Effector memory CD8-positive, alpha-beta T cell (primary cell): ENCODE data around the gene DNAJC6.
"Not testable (repeated sequence)": the region's sequence is repeated elsewhere in the genome, so short reads cannot be mapped to it uniquely, and the experiment has no call there.

Source experiments
- ATAC-seq: fragments of 150-1000 bp; cut with Tn5 transposase; replicated peaks from 2 replicates; pipeline ENCODE4 v1.10.0; 2021; ENCODE audit warnings: mild to moderate bottlenecking, moderate library complexity
- DNase-seq, 3 experiments: peaks; one replicate each; pipeline ENCODE4 v3.0.0; 2021
- H3K27ac Mint-ChIP-seq, 2 donors: one replicate each; pipeline ENCODE4 v1.8.0; 2022; ENCODE audit warnings: mild to moderate bottlenecking in 2 of 2, mixed read lengths in 2 of 2, moderate library complexity in 2 of 2
- H3K27me3 Mint-ChIP-seq, 2 donors: one replicate each; pipeline ENCODE4 v1.8.0; 2022; ENCODE audit warnings: mixed read lengths in 2 of 2
- H3K36me3 Mint-ChIP-seq: one replicate; pipeline ENCODE4 v1.8.0; 2022; ENCODE audit warnings: mild to moderate bottlenecking, moderate library complexity, mixed read lengths; ENCODE audit not compliant: insufficient read depth
- H3K4me1 Mint-ChIP-seq, 2 donors: one replicate each; pipeline ENCODE4 v1.8.0; 2022; ENCODE audit warnings: low read depth in 2 of 2, mixed read lengths in 2 of 2
- H3K4me3 Mint-ChIP-seq, 2 donors: one replicate each; pipeline ENCODE4 v1.8.0; 2022; ENCODE audit warnings: mild to moderate bottlenecking in 2 of 2, mixed read lengths in 2 of 2, moderate library complexity in 2 of 2
- H3K9me3 Mint-ChIP-seq, 2 donors: one replicate each; pipeline ENCODE4 v1.8.0; 2022; ENCODE audit warnings: mixed read lengths in 2 of 2

DNAJC6 gene

DNA sequence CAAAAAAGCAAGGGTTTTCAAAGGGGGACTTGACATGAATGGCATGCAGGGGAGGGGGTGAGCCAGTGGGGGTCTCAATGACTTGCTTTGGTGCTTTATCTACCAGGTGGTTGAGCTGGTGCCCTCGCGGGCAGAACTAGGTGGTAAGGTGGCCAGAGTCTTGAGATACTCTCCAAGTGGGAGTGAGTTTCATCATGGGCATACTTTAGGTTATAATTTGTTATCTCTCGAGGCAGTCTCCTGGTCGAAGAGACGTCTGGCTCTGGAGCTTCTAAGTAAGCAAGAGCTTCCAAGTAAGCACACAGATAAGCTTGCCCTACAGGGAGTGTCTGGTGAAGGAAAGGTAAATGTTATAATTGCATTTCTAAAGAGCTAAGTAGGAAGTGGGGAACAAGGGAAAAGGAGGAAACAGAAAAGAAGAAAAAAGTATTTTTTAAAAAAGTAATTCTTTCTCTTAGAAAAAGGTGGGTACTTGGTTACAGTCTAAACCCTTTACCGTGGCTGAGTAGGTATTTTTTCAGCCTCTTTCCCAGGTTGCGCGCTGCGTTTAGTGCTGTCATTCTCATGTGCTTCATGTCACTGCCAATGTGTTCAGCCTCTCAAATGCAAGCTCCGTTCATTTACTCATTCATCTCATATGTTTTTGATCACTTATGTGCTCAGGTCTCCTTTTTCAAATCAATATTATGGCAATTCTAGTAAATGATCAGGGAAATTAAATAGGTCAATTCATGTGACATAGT lies 31.6 kb upstream of the DNAJC6 start:
- Mint-ChIP-seq H3K27me3 (peaks cover 0 to 23% of the 10 kb centered on the region in 2 donors), H3K4me3 (no peak overlapping the region), H3K4me1 (no peaks in the 10 kb centered on the region), H3K36me3 (no peaks in the 10 kb centered on the region), H3K27ac (no peak overlapping the region), H3K9me3 (no peaks in the 10 kb centered on the region)
- ATAC-seq (no peak), DNase-seq (no peak)

DNA sequence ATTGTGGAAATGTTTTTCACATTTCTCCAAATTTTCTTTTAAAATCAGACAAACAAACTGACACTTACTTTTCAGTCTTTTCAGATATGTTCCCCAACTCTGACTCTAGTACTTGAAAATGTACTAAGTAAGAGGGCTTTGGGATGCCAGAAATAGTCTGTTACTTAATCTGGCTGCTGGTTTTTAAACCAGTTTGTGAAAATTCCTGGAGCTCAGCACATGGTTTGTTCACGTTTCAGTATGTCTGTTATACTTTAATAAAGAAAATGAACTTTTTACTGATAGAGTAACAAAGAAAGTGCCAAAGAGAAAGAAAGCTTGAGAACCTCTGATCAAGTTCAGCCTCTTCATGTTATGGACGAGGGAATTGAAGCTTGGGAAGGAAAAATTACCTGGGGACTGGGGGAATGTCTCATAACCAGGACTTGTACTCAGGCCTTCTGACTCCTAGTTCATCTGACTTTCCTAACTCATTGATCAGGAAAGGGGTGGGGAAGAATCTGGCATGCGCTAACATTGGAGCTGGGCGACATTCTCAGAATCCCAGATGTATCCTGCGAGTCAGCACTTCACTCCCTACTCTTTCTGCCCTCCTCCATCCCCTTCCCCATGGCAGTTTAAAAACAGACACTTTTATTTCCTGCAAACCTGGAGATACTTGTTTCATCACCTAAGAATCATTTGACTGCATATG lies 30.8 kb upstream of the DNAJC6 start:
- DNase-seq (no peak), ATAC-seq (no peak)
- Mint-ChIP-seq H3K36me3 (no peaks in the 10 kb centered on the region), H3K27ac (no peak overlapping the region), H3K9me3 (no peaks in the 10 kb centered on the region), H3K27me3 (peaks cover 0 to 23% of the 10 kb centered on the region in 2 donors), H3K4me3 (no peak overlapping the region), H3K4me1 (no peaks in the 10 kb centered on the region)

DNA sequence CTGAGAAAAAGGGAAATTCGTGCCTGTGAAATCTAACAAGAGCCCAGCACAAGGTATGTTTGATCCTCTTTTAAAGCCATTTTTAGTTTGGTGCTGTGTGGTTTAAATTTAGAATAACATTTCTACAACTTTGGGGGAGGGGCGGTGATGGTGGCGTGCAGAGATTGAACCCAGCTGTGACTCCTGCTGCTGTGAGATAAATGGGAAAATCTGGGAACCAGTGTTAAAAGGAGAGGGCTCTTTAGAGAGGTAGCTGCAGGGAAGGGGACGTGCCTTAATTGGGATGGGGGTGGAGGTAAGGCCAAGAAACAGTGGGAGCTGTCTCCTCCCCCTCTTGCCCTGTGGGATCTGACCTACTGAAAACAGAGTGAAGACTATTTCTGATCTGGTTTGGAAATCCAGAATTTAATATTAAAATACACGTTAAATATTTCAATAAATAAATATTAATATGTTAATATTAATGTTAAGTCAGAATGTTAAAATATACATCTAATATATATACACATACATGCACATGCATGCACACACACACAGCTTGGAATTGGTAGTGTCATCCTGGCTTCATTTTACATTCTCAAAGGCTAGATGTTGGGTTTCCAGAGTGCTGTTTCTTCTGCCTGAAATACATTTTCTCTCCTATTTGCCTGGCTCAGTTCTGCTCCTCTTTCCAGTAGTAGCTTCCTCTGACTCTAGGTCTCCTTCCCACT lies 30.1 kb upstream of the DNAJC6 start:
- Mint-ChIP-seq H3K9me3 (no peaks in the 10 kb centered on the region), H3K4me1 (no peaks in the 10 kb centered on the region), H3K4me3 (no peak overlapping the region), H3K36me3 (no peaks in the 10 kb centered on the region), H3K27ac (no peak overlapping the region), H3K27me3 (peaks cover 0 to 23% of the 10 kb centered on the region in 2 donors)
- DNase-seq (no peak), ATAC-seq (no peak)

DNA sequence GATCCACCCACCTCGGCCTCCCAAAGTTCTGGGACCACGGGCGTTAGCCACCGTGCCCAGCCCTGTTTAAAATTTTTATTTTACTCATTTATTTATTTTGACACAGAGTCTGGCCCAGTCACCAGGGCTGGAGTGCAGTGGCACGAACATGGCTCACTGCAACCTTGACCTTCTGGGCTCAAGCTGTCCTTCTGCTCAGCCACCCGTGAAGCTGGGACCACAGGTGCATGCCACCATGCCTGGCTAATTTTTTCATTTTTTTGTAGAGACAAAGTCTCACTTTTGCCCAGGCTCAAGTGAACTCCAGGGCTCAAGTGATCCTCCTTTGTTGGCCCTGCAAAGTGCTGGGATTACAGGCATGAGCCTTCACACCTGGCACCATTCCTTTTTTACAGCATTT lies 27.5 kb upstream of the DNAJC6 start:
- ATAC-seq = no peak
- Mint-ChIP-seq H3K36me3 (no peaks in the 10 kb centered on the region), H3K9me3 (no peaks in the 10 kb centered on the region), H3K27ac (no peak overlapping the region), H3K4me1 (no peaks in the 10 kb centered on the region), H3K27me3 (peaks cover 0 to 9% of the 10 kb centered on the region in 2 donors), H3K4me3 (no peak overlapping the region)
- no peak for DNase-seq

DNA sequence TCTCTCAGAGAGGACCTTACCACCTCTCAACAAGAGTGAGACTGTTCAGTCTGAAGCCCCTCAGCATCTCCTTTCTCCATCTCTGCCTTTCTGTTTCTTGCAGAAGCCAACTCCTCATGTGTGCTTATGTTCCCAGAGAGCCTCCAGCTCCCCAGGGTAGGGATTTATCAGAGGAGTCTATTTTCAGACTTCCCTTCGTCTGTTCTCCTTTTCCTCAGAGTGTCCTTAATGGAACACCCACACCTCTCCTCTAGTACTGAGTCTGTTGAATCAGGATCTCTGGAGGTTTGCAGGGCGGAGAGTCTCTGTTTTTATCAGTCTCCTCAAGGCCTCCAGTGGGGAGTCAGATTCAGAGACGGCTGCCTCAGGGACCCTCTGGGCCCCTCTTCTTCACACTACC lies 25.1 kb upstream of the DNAJC6 start:
- H3K4me3 Mint-ChIP-seq = no peak overlapping the region
- no peak for DNase-seq

DNA sequence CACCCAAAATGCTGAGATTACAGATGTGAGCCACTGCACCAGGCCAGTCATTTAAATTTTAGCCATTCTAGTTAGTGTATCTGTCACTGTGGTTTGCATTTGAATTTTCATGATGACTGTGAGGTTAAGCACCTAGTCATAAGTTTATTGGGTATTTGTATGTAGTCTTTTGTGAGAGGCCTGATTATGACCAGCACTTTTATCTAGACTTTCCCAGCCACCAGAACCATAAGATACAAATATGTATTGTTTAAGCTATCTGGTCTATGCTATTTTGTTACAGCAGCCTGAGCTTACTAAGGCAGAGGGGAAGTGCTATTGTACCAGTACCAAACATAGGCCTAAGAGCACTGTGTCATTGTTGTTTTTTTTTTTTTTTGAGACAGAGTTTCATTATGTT lies 19.9 kb upstream of the DNAJC6 start:
- Mint-ChIP-seq H3K4me1 (no peaks in the 10 kb centered on the region), H3K27ac (no peak overlapping the region), H3K36me3 (no peaks in the 10 kb centered on the region), H3K9me3 (no peaks in the 10 kb centered on the region), H3K4me3 (no peak overlapping the region), H3K27me3 (no peaks in the 10 kb centered on the region)
- ATAC-seq = no peak
- no peak for DNase-seq

More for the DNA sequence above, 25.1 kb upstream of the DNAJC6 start:
- Mint-ChIP-seq H3K36me3 (no peaks in the 10 kb centered on the region), H3K27me3 (no peaks in the 10 kb centered on the region), H3K9me3 (no peaks in the 10 kb centered on the region), H3K27ac (no peak overlapping the region), H3K4me1 (no peaks in the 10 kb centered on the region)
- no peak for ATAC-seq

DNA sequence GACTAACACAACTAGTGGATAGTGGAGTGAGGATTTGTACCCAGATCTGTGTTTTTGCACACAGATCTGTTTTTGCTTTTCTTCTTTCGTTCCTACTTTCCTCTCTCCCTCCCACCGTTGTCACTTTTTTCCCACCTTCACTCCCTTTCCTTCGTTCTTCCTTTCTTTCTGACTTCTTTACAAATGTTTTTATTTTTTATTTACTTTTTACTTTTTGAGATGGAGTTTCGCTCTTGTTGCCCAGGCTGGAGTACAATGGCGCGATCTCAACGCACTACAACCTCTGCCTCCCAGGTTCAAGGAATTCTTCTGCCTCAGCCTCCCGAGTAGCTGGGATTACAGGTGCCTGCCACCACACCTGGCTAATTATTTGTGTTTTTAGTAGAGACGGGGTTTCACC lies 17.5 kb upstream of the DNAJC6 start:
- DNase-seq, H3K4me3 Mint-ChIP-seq, H3K27ac Mint-ChIP-seq, H3K9me3 Mint-ChIP-seq, H3K27me3 Mint-ChIP-seq, H3K36me3 Mint-ChIP-seq, ATAC-seq, H3K4me1 Mint-ChIP-seq: not testable (repeated sequence)

DNA sequence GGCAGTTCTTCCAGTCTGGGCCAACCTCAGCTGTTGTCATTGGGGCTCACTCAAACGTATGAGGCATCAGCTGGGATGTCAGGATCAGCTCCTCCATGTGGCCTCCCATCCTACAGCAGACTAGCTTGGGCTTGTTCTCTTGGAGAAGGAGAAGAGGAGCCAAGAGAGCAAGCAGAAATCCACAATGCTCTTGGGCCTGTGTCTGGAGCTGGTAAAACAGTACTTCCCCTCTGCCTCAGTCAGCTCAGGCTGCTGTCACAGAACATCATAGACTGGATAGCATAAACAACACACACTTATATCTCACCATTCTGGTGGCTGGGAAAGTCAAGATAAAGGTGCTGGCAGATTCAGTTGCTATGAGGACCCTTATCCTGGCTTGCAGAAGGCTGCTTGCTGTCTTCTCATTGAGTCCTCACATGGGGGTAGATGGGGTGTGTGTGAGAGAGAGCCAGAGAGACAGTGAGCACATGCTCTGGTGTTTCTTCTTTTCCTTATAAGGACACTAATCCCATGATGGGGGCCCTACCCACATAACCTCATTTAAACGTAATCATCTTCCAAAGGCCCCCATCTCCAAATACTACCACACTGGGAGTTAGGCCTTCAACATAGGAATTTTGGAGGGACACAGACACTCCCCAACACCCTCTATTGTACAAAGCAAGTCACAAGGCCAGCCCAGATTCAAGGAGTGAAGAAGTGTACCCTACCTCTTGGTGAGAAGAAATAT lies 16.3 kb upstream of the DNAJC6 start:
- H3K27ac Mint-ChIP-seq = no peak overlapping the region
- H3K4me1 Mint-ChIP-seq = no peaks in the 10 kb centered on the region
- no peak for ATAC-seq
- no peaks in the 10 kb centered on the region for H3K36me3 Mint-ChIP-seq
- peaks cover 0 to 9% of the 10 kb centered on the region in 2 donors for H3K27me3 Mint-ChIP-seq
- no peaks in the 10 kb centered on the region for H3K9me3 Mint-ChIP-seq
- no peak for DNase-seq
- no peak overlapping the region for H3K4me3 Mint-ChIP-seq

DNA sequence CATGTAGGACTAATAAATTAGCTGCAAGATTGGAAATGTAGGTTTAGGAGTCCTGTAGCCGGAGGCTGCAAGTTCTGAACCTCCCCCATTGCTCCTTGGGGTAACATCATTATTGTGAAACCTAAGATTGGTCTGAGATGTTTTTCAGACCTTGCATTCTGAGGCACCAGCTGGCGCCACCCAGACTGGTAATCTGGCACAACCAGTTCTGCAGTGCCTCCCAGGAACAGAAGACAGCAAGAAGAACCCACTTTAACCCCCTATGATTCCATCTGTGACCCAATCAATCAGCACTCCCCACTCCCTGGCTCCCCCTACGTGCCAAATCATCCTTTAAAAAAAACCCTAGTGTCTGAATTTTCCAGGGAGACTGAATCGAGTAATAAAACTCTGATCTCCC lies 11.6 kb upstream of the DNAJC6 start:
- H3K9me3 Mint-ChIP-seq = peaks cover 0 to under 1% of the 10 kb centered on the region in 2 donors
- peaks cover 0 to 9% of the 10 kb centered on the region in 2 donors for H3K27me3 Mint-ChIP-seq
- H3K36me3 Mint-ChIP-seq = no peaks in the 10 kb centered on the region
- no peak overlapping the region for H3K27ac Mint-ChIP-seq
- ATAC-seq = no peak
- no peak for DNase-seq
- no peaks in the 10 kb centered on the region for H3K4me1 Mint-ChIP-seq
- no peak overlapping the region for H3K4me3 Mint-ChIP-seq

DNA sequence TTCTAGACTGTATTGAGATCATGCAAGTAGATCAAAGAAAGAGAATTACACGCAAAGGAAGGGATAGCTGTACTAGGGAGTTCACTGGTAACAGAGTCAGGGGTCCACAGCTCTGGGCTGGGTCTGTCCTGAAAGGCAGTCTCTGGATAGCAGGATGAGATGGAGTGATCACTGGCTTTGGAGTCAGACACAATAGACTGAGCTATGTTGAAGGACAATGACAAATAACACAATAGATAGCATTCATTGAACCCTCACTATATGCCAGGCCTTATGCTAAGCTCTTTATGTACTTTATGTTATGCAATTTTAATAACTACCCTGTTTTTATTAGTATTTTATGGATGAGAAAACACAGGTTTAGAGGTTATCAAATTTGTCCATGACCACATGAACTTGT lies 10.0 kb upstream of the DNAJC6 start:
- Mint-ChIP-seq H3K27me3 (peaks cover 0 to 14% of the 10 kb centered on the region in 2 donors), H3K4me1 (no peaks in the 10 kb centered on the region), H3K4me3 (no peak overlapping the region), H3K9me3 (peaks cover 0 to 2% of the 10 kb centered on the region in 2 donors), H3K36me3 (no peaks in the 10 kb centered on the region), H3K27ac (no peak overlapping the region)
- ATAC-seq (no peak), DNase-seq (no peak)

DNA sequence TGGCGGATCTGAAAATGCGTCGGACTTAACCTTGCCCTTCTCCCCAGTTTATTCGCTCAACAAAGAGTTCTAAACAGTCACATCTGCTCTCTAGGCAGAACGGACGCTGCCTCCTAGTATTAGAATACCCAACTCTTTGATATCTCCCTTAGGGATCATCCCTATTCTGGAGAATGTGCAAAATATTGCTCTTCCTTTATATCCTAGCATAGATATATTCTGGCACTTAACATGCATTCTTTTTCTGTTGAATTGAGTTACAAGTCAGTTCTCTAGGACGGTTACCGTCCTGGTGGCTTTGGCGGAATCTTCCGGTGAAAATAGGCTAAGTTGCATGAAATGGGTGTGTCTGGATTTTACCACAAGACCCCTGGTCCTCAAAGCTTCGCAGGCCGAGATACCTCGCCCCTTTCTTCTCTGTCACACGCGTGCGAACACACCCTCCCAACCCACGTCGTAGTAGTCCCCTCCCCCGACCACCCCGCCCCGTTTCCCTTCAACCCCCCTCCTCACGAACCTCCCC lies 501 bp upstream of the DNAJC6 start:
- H3K27me3 Mint-ChIP-seq = peaks cover 34 to 53% of the 10 kb centered on the region in 2 donors
- H3K4me1 Mint-ChIP-seq = peaks cover 5 to 10% of the 10 kb centered on the region in 2 donors
- H3K9me3 Mint-ChIP-seq = no peaks in the 10 kb centered on the region
- H3K4me3 Mint-ChIP-seq = peak overlapping the region in 1 of 2 donors; percentile 31
- no peak overlapping the region for H3K27ac Mint-ChIP-seq
- DNase-seq (no peak), ATAC-seq (no peak)
- H3K36me3 Mint-ChIP-seq = peaks cover 3% of the 10 kb centered on the region

DNA sequence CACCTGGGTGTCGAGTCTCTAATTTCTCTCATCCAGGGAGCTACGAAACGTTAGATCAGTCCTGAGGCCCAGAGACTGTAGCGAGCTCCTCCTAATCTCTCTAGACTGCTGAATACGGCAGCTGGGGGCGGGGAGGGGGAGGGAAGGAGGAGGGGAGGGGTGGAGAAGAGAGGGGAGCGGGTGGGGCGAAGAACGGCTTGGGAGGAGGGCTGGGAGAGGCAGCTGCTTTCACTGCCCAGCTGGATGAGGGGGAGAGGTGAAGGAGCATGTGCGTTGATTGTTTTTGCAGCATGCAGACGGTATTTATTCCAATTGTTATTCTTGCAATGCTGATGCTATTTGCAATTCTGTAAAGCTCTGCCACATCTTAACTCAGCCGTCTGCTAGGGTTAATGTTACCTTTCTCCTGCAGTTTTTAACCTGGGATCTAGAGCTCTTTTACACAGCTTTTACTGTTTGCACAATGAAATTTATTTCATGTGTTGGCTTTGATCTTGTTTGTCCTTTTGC lies 790 bp downstream of the DNAJC6 start:
- H3K9me3 Mint-ChIP-seq = no peaks in the 10 kb centered on the region
- no peak for ATAC-seq
- H3K27me3 Mint-ChIP-seq = peaks cover 34 to 45% of the 10 kb centered on the region in 2 donors
- no peak for DNase-seq
- H3K27ac Mint-ChIP-seq = no peak overlapping the region
- peaks cover 5 to 10% of the 10 kb centered on the region in 2 donors for H3K4me1 Mint-ChIP-seq
- H3K36me3 Mint-ChIP-seq = peaks cover 3% of the 10 kb centered on the region
- peak overlapping the region in 1 of 2 donors; percentile 66 for H3K4me3 Mint-ChIP-seq

DNA sequence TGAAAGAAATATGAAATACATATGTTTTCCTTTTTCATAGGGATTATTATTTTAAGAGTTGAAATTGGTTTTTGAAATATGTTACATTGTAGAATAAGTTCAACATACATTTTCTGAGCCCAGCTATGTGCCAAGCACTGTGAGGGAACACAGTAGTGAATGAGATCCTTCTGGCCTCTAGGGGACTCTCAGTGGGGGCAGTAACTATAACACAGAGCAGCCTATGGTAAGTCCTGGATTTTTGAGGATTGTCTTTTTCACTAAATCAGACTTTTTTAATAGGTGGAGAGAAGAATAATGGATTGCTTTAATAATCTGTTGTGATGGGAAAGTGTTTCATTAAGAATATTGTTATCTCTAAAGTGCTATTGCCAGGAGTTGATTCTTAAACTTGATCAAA lies 2.4 kb downstream of the DNAJC6 start:
- Mint-ChIP-seq H3K4me3 (no peak overlapping the region), H3K36me3 (peaks cover 3% of the 10 kb centered on the region), H3K9me3 (no peaks in the 10 kb centered on the region), H3K27me3 (peaks cover 34 to 45% of the 10 kb centered on the region in 2 donors), H3K27ac (no peak overlapping the region), H3K4me1 (peaks cover 5 to 10% of the 10 kb centered on the region in 2 donors)
- no peak for DNase-seq
- no peak for ATAC-seq
